ENCODE results near the gene ANXA1.

Gene ANXA1

GRCh38 chr9:73138516-73138915 lies 13.1 kb upstream of the ANXA1 start:
- DNase-seq: no peak

- no peak for DNase-seq
Observed at GRCh38 chr9:73141282-73141681, 10.4 kb upstream of the ANXA1 start.

- DNase-seq: no peak
Observed at GRCh38 chr9:73143711-73144328, 7.8 kb upstream of the ANXA1 start.

GRCh38 chr9:73146111-73146815 lies 5.4 kb upstream of the ANXA1 start:
- DNase-seq: no peak

GRCh38 chr9:73148447-73148937 lies 3.2 kb upstream of the ANXA1 start:
- no peak for DNase-seq

- DNase-seq: no peak
Observed at GRCh38 chr9:73149371-73150067, 2.1 kb upstream of the ANXA1 start.

- no peak for DNase-seq
Observed at GRCh38 chr9:73152543-73152844, 829 bp downstream of the ANXA1 start.

GRCh38 chr9:73152953-73153352 lies 1.3 kb downstream of the ANXA1 start:
- DNase-seq: no peak

GRCh38 chr9:73153793-73154227 lies 2.1 kb downstream of the ANXA1 start:
- DNase-seq: no peak

- no peak for DNase-seq
Observed at GRCh38 chr9:73154271-73154670, 2.6 kb downstream of the ANXA1 start.

GRCh38 chr9:73154722-73155121 lies 3.1 kb downstream of the ANXA1 start:
- DNase-seq: no peak

GRCh38 chr9:73155377-73155776 lies 3.7 kb downstream of the ANXA1 start:
- no peak for DNase-seq

GRCh38 chr9:73155968-73156864 lies 4.6 kb downstream of the ANXA1 start:
- DNase-seq: no peak

GRCh38 chr9:73156865-73157187 lies 5.2 kb downstream of the ANXA1 start:
- DNase-seq: no peak

- DNase-seq: no peak
Observed at GRCh38 chr9:73157811-73158210, 6.1 kb downstream of the ANXA1 start.

- no peak for DNase-seq
Observed at GRCh38 chr9:73158723-73159122, 7.1 kb downstream of the ANXA1 start.

GRCh38 chr9:73160868-73161267 lies 9.2 kb downstream of the ANXA1 start:
- no peak for DNase-seq

GRCh38 chr9:73162987-73163768 lies 11.5 kb downstream of the ANXA1 start:
- no peak for DNase-seq

GRCh38 chr9:73165911-73166310 lies 14.2 kb downstream of the ANXA1 start:
- DNase-seq: no peak

- DNase-seq: no peak
Observed at GRCh38 chr9:73166468-73166867, 14.8 kb downstream of the ANXA1 start.

GRCh38 chr9:73167614-73168013 lies 15.9 kb downstream of the ANXA1 start:
- DNase-seq: no peak

- DNase-seq: no peak
Observed at GRCh38 chr9:73168298-73168934, 16.8 kb downstream of the ANXA1 start.
